Endothelial cell of umbilical vein (primary cell): ENCODE data around the gene CPNE9. TPM values are rescaled to one million over a fixed set of nuclear protein-coding genes. Genes with fewer than 3 reads are reported as not detected.
A peak's percentile ranks its signal among the peaks of the same experiment; 100 is the strongest.

Experiments
- BruUV-seq: library from RNA; stranded (reverse); fragments of 400-500 nt; replicated peaks from 2 replicates; lab custom pipeline; 2021; lab: Mats Ljungman, UMichigan
- CTCF ChIA-PET: fragments of 300-600, 350-600 bp; sonication (Branson Sonifier 250); formaldehyde crosslinking; loops from one replicate; lab custom pipeline; 2021; ENCODE audit warnings: antibody characterized with exemption, inconsistent platforms; lab: Charles Lee
- POLR2A ChIA-PET: fragments of 300-600, 350-600 bp; sonication (Branson Sonifier 250); formaldehyde crosslinking; loops from one replicate; lab custom pipeline; 2021; ENCODE audit warnings: antibody characterized with exemption, inconsistent platforms; lab: Charles Lee
- DNase-seq: peaks from one replicate; pipeline ENCODE4 v3.0.0-alpha.2; 2011; ENCODE audit warnings: low read depth, low spot score
- FAIRE-seq: peaks from 2 replicates; lab custom pipeline; 2011; peaks lifted over from hg19 to GRCh38; lab: Jason Lieb, UNC
- H2AFZ ChIP-seq: 2 replicates; pipeline ENCODE4 v1.6.0; 2012; ENCODE audit warnings: low read depth, low read length, control low read depth, inconsistent platforms
- H3K27ac ChIP-seq: 2 replicates; pipeline ENCODE4 v1.5.1; 2011; ENCODE audit warnings: low read depth, mild to moderate bottlenecking, control low read depth, low read length, moderate library complexity; ENCODE audit not compliant: insufficient read depth
- H3K27me3 ChIP-seq, 2 experiments: 2 replicates each; pipeline versions ENCODE4 v1.6.0 to v1.6.1; 2011; ENCODE audit warnings: low read length in 2 of 2, mixed read lengths in 1 of 2; ENCODE audit not compliant: control insufficient read depth in 2 of 2, insufficient read depth in 2 of 2
- H3K36me3 ChIP-seq, 2 experiments: 2 replicates in 1 of 2; 3 replicates in 1 of 2; pipeline ENCODE4 v1.5.1; 2011; ENCODE audit warnings: low read length in 2 of 2, mild to moderate bottlenecking in 1 of 2, moderate library complexity in 1 of 2; ENCODE audit not compliant: control insufficient read depth in 2 of 2, insufficient read depth in 2 of 2; ENCODE audit errors: extremely low read depth in 1 of 2
- H3K4me1 ChIP-seq: 3 replicates; pipeline ENCODE4 v1.5.1; 2011; ENCODE audit warnings: mild to moderate bottlenecking, low read length; ENCODE audit not compliant: control insufficient read depth, insufficient read depth; ENCODE audit errors: extremely low read depth
- H3K4me2 ChIP-seq: 2 replicates; pipeline ENCODE4 v1.6.1; 2011; ENCODE audit warnings: low read length, control low read depth, mixed read lengths; ENCODE audit not compliant: insufficient read depth
- H3K4me3 ChIP-seq, 3 experiments: fragments of 200-600 bp in 1 of 3; sonication (generic), shearing (Covaris generic) in 1 of 3; replicated peaks in 1 of 3; 2 replicates each; pipeline ENCODE4 v1.5.1; 2011 to 2016; ENCODE audit warnings: control low read depth in 3 of 3, low read length in 3 of 3, mild to moderate bottlenecking in 2 of 3, inconsistent platforms in 1 of 3, low read depth in 1 of 3, moderate library complexity in 1 of 3; ENCODE audit not compliant: insufficient read depth in 1 of 3
- H3K79me2 ChIP-seq: 2 replicates; pipeline ENCODE4 v1.6.0; 2012; ENCODE audit warnings: low read length, inconsistent platforms; ENCODE audit not compliant: control insufficient read depth, insufficient read depth
- H3K9ac ChIP-seq: replicated peaks from 2 replicates; pipeline ENCODE3; 2011; ENCODE audit warnings: low read length, control low read depth; ENCODE audit not compliant: insufficient read depth; ENCODE audit errors: extremely low read depth
- H3K9me1 ChIP-seq: replicated peaks from 3 replicates; pipeline ENCODE4 v1.6.0; 2011; ENCODE audit warnings: mild to moderate bottlenecking, low read length; ENCODE audit not compliant: control insufficient read depth, insufficient read depth; ENCODE audit errors: extremely low read depth
- H3K9me3 ChIP-seq: replicated peaks from 2 replicates; pipeline ENCODE4 v1.5.1; 2012; ENCODE audit warnings: low read length, inconsistent platforms; ENCODE audit not compliant: control insufficient read depth, insufficient read depth
- H4K20me1 ChIP-seq: replicated peaks from 2 replicates; pipeline ENCODE3; 2011; ENCODE audit warnings: mild to moderate bottlenecking, low read length; ENCODE audit not compliant: control insufficient read depth, insufficient read depth; ENCODE audit errors: extremely low read depth
- CTCF ChIP-seq, 2 donors: IDR thresholded peaks; 1 replicate in 1 of 2; 2 replicates in 1 of 2; pipeline ENCODE4 v1.5.1; 2011; ENCODE audit warnings: low read length in 2 of 2, mild to moderate bottlenecking in 2 of 2, moderate library complexity in 2 of 2, control low read depth in 1 of 2, inconsistent platforms in 1 of 2, low read depth in 1 of 2; ENCODE audit not compliant: insufficient read depth in 1 of 2; ENCODE audit errors: extremely low read depth in 1 of 2
- EZH2 ChIP-seq: IDR thresholded peaks from 2 replicates; pipeline ENCODE4 v1.6.1; 2012; ENCODE audit warnings: borderline replicate concordance, low read depth, mild to moderate bottlenecking, moderate library complexity, low read length, inconsistent platforms; ENCODE audit not compliant: severe bottlenecking
- FOS ChIP-seq: IDR thresholded peaks from 2 replicates; pipeline ENCODE4 v1.6.1; 2011; ENCODE audit warnings: mild to moderate bottlenecking, low read length, moderate library complexity, borderline replicate concordance; ENCODE audit not compliant: insufficient read depth
- GATA2 ChIP-seq: IDR thresholded peaks from 2 replicates; pipeline ENCODE4 v1.7.0; 2011; ENCODE audit warnings: low read depth, mild to moderate bottlenecking, moderate library complexity, mixed read lengths, low read length; ENCODE audit not compliant: insufficient read length, insufficient read depth
- JUN ChIP-seq: IDR thresholded peaks from 2 replicates; pipeline ENCODE4 v1.6.1; 2011; ENCODE audit warnings: borderline replicate concordance, low read depth; ENCODE audit not compliant: insufficient read length, insufficient read depth
- MAX ChIP-seq: IDR thresholded peaks from 2 replicates; pipeline ENCODE4 v1.6.1; 2011; ENCODE audit not compliant: insufficient read depth, insufficient read length
- MYC ChIP-seq: IDR thresholded peaks from one replicate; pipeline ENCODE4 v1.6.1; 2011; ENCODE audit warnings: mild to moderate bottlenecking, low read depth, low read length
- POLR2A ChIP-seq: IDR thresholded peaks from 2 replicates; pipeline ENCODE4 v1.6.1; 2012; ENCODE audit warnings: low read depth, mild to moderate bottlenecking, control low read depth, low read length
- POLR2AphosphoS5 ChIP-seq: IDR thresholded peaks from 2 replicates; pipeline ENCODE4 v1.6.1; 2012; ENCODE audit warnings: low read depth, mild to moderate bottlenecking, control low read depth, low read length, moderate library complexity; ENCODE audit not compliant: insufficient read depth
- dilution Hi-C: fragments of 300-500 bp; cut with MboI; formaldehyde crosslinking; loops from one replicate; pipeline ENCODE4 v1.15.0; 2019; ENCODE audit warnings: low sequenced_read_pairs; ENCODE audit not compliant: extremely low pct_ligation_motif_present
- intact Hi-C: fragments of 100-400 bp; cut with micrococcal nuclease; formaldehyde crosslinking; loops from one replicate; pipeline ENCODE4 v1.10.0; 2022
- polyA plus RNA-seq, 4 experiments: library from polyadenylated mRNA; depleted of rRNA in 3 of 4; stranded (reverse) in 3 of 4; unstranded in 1 of 4; fragments of >200 nt; gene quantifications; 2 replicates each; pipeline versions ENCODE4 v1.2.1 to v1.2.3, GENCODE V29; 2011 to 2012; ENCODE audit warnings: missing spikeins in 1 of 4
- total RNA-seq: library from RNA; stranded (reverse); gene quantifications from 2 replicates; pipeline ENCODE4 v1.2.3, GENCODE V29; 2021

CPNE9 gene
- total and polyA plus RNA-seq, 2 donors (not counting 3 experiments of a cell fraction or from before 2014, with no cell fraction given), result not detected

- Histone ChIP-seq H3K27me3 (no peaks in the 10 kb centered on the region), H3K36me3 (peaks cover 10 to 38% of the 10 kb centered on the region in 2 experiments), H3K4me1 (peaks cover 32% of the 10 kb centered on the region), H3K4me2 (peak overlapping the region; percentile 76), H3K27ac (peak overlapping the region; percentile 46), H3K9me1 (no peaks in the 10 kb centered on the region), H2AFZ (peak overlapping the region; percentile 74), H3K4me3 (peak overlapping the region; percentile 26 to 51 (median 42)), H3K79me2 (peaks cover 12% of the 10 kb centered on the region), H3K9ac (peak overlapping the region; percentile 61), H3K9me3 (no peaks in the 10 kb centered on the region), H4K20me1 (no peaks in the 10 kb centered on the region)
- FAIRE-seq (no peak), DNase-seq (no peak)
- ChIA-PET CTCF (interaction anchor here (0.7 to 2.4 kb wide), 10 partner anchors 12 to 990 kb away, joined by 3 to 12 read pairs (median 4); partner anchors contain the start of genes BRPF1 and CRELD1), POLR2A (interaction anchor here (0.8 to 1.9 kb wide), 3 partner anchors 16 to 43 kb away, joined by 3 to 7 read pairs (median 5); partner anchors contain the start of genes ARPC4 and BRPF1)
- TF ChIP-seq JUN (no peak), FOS (no peak), POLR2AphosphoS5 (no peak), CTCF (IDR thresholded peaks at IDR 0.05; ENCODE audit: extremely low read depth in 1 of 2, insufficient read depth in 1 of 2, low read depth in 1 of 2, low read length in 2 of 2) (no peak), MAX (no peak), POLR2A (no peak), GATA2 (no peak), MYC (no peak), EZH2 (no peak)
- dilution Hi-C loops, result no loop called here
- TSS peak; percentile 67 for BruUV-seq
- intact Hi-C loops, result loop anchor here (1.0 kb wide), 4 partner anchors 18 to 197 kb away; partner anchors contain the start of genes BRPF1, MTMR14 and TADA3
These were observed 45.6 kb downstream of the CPNE9 start for GRCh38 chr3:9749296-9749644.
